Endodermal cell (in vitro differentiated cells): ENCODE data around the gene PACS1. TPM values are rescaled to one million over a fixed set of nuclear protein-coding genes. Genes with fewer than 3 reads are reported as not detected.

ENCODE experiments used
- DNase-seq: peaks from one replicate; pipeline ENCODE4 v3.0.0-alpha.2; 2017
- H3K27ac ChIP-seq: 2 replicates; pipeline ENCODE4 v1.5.1; 2013; ENCODE audit warnings: mild to moderate bottlenecking, low read depth, low read length, moderate library complexity
- H3K27me3 ChIP-seq: 2 replicates; pipeline ENCODE4 v1.6.1; 2013; ENCODE audit warnings: mild to moderate bottlenecking, low read length, moderate library complexity; ENCODE audit not compliant: insufficient read depth, control insufficient read depth, poor library complexity, severe bottlenecking
- H3K36me3 ChIP-seq: 2 replicates; pipeline ENCODE4 v1.7.0; 2013; ENCODE audit warnings: mild to moderate bottlenecking, low read length, moderate library complexity; ENCODE audit not compliant: control insufficient read depth, insufficient read depth
- H3K4me1 ChIP-seq: one replicate; pipeline ENCODE4 v1.7.0; 2013; ENCODE audit warnings: low read length; ENCODE audit not compliant: control insufficient read depth, insufficient read depth
- H3K4me3 ChIP-seq: 2 replicates; pipeline ENCODE4 v1.5.1; 2013; ENCODE audit warnings: mild to moderate bottlenecking, low read length, moderate library complexity
- H3K9ac ChIP-seq: 2 replicates; pipeline ENCODE4 v1.6.1; 2013; ENCODE audit warnings: mild to moderate bottlenecking, low read length, moderate library complexity; ENCODE audit not compliant: poor library complexity, severe bottlenecking; ENCODE audit errors: extremely low read depth
- H3K9me3 ChIP-seq: 2 replicates; pipeline ENCODE4 v1.6.1; 2013; ENCODE audit warnings: mild to moderate bottlenecking, low read length, moderate library complexity; ENCODE audit not compliant: control insufficient read depth
- H3K27ac Mint-ChIP-seq: 2 replicates; pipeline ENCODE4 v1.8.0; 2020; ENCODE audit warnings: mixed read lengths
- H3K27me3 Mint-ChIP-seq: 2 replicates; pipeline ENCODE4 v1.8.0; 2021; ENCODE audit warnings: mild to moderate bottlenecking, mixed read lengths; ENCODE audit not compliant: insufficient read depth
- H3K36me3 Mint-ChIP-seq: 2 replicates; pipeline ENCODE4 v1.8.0; 2020; ENCODE audit warnings: low read depth, mixed read lengths
- H3K4me1 Mint-ChIP-seq: 2 replicates; pipeline ENCODE4 v1.8.0; 2020; ENCODE audit warnings: mixed read lengths
- H3K4me3 Mint-ChIP-seq: 2 replicates; pipeline ENCODE4 v1.8.0; 2020; ENCODE audit warnings: mild to moderate bottlenecking, moderate library complexity, mixed read lengths
- H3K9me3 Mint-ChIP-seq: 2 replicates; pipeline ENCODE4 v1.8.0; 2020; ENCODE audit warnings: mild to moderate bottlenecking, mixed read lengths
- WGBS, 2 experiments: methylation state at CpG; one replicate each; pipeline versions ENCODE4 v1.1.5 to v1.1.7; 2013; ENCODE audit warnings: missing lambda C conversion rate in 2 of 2, mixed read lengths in 1 of 2; ENCODE audit not compliant: insufficient coverage in 1 of 2, insufficient read length in 1 of 2; 5-methylcytosine and 5-hydroxymethylcytosine counted together
- total RNA-seq, 2 donors: library from RNA; stranded (reverse); fragmentation: NEBNext Ultra II Directional in 1 of 2; extraction: Animal tissue kit (Norgen Biotek cat#: 25700) in 1 of 2; gene quantifications; 2 replicates in 1 of 2; 3 replicates in 1 of 2; pipeline ENCODE4 v1.2.1, GENCODE V29; 2021
- TF ChIP-seq, protein P1 (sequence below): fragments of 200-600 bp; sonication (generic); conservative IDR thresholded peaks from 2 replicates; pipeline ENCODE4 v1.5.0; 2021; ENCODE audit warnings: antibody characterized with exemption, mild to moderate bottlenecking

The PACS1 gene
- total RNA-seq, 2 donors from 2014 or later = 67.0 to 67.1 TPM

DNA sequence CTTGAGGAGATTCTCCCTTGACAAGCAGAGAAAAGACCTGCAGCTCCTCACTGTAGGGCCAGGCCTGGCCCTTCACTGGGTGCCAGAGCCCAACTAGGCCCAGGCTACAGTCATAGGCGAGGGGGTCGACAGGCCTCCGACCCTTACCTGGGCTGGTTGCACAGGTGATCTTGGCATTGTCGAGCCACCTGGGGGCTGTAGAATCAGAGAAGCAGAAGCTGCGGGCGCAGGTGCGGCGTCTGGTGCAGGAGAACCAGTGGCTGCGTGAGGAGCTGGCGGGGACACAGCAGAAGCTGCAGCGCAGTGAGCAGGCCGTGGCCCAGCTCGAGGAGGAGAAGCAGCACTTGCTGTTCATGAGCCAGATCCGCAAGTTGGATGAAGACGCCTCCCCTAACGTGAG lies 191.5 kb downstream of the PACS1 start:
- Histone ChIP-seq H3K36me3 (peaks cover 51% of the 10 kb centered on the region), H3K9me3 (no peaks in the 10 kb centered on the region), H3K4me1 (no peaks in the 10 kb centered on the region), H3K27me3 (no peaks in the 10 kb centered on the region), H3K4me3 (no peak overlapping the region), H3K9ac (no peak overlapping the region), H3K27ac (no peak overlapping the region)
- TF ChIP-seq, protein P1, sequence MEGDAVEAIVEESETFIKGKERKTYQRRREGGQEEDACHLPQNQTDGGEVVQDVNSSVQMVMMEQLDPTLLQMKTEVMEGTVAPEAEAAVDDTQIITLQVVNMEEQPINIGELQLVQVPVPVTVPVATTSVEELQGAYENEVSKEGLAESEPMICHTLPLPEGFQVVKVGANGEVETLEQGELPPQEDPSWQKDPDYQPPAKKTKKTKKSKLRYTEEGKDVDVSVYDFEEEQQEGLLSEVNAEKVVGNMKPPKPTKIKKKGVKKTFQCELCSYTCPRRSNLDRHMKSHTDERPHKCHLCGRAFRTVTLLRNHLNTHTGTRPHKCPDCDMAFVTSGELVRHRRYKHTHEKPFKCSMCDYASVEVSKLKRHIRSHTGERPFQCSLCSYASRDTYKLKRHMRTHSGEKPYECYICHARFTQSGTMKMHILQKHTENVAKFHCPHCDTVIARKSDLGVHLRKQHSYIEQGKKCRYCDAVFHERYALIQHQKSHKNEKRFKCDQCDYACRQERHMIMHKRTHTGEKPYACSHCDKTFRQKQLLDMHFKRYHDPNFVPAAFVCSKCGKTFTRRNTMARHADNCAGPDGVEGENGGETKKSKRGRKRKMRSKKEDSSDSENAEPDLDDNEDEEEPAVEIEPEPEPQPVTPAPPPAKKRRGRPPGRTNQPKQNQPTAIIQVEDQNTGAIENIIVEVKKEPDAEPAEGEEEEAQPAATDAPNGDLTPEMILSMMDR = no peak
- DNase-seq = no peak
- H3K9me3 Mint-ChIP-seq = no peaks in the 10 kb centered on the region
- no peak overlapping the region for H3K27ac Mint-ChIP-seq
- H3K27me3 Mint-ChIP-seq = no peaks in the 10 kb centered on the region
- peaks cover 43% of the 10 kb centered on the region for H3K36me3 Mint-ChIP-seq
- H3K4me1 Mint-ChIP-seq = peaks cover 2% of the 10 kb centered on the region
- 94 to 98% methylated on average over 13 to 16 of the region's 16 CpGs for WGBS, 2 experiments
- no peak overlapping the region for H3K4me3 Mint-ChIP-seq

GRCh38 chr11:66262191-66262590 lies 192.1 kb downstream of the PACS1 start:
- no peak overlapping the region for H3K27ac Mint-ChIP-seq
- H3K9me3 Mint-ChIP-seq = no peaks in the 10 kb centered on the region
- 92 to 95% methylated on average over 3 to 5 of the region's 5 CpGs for WGBS, 2 experiments
- TF ChIP-seq, protein P1 = no peak
- H3K27me3 Mint-ChIP-seq = no peaks in the 10 kb centered on the region
- DNase-seq = no peak
- H3K9me3 ChIP-seq = no peaks in the 10 kb centered on the region
- no peaks in the 10 kb centered on the region for H3K27me3 ChIP-seq
- H3K4me1 ChIP-seq = no peaks in the 10 kb centered on the region
- peaks cover 47% of the 10 kb centered on the region for H3K36me3 Mint-ChIP-seq
- no peak overlapping the region for H3K27ac ChIP-seq
- no peak overlapping the region for H3K9ac ChIP-seq
- H3K4me3 ChIP-seq = no peak overlapping the region
- H3K4me1 Mint-ChIP-seq = peaks cover 4% of the 10 kb centered on the region
- H3K36me3 ChIP-seq = peaks cover 54% of the 10 kb centered on the region
- H3K4me3 Mint-ChIP-seq = no peak overlapping the region

DNA sequence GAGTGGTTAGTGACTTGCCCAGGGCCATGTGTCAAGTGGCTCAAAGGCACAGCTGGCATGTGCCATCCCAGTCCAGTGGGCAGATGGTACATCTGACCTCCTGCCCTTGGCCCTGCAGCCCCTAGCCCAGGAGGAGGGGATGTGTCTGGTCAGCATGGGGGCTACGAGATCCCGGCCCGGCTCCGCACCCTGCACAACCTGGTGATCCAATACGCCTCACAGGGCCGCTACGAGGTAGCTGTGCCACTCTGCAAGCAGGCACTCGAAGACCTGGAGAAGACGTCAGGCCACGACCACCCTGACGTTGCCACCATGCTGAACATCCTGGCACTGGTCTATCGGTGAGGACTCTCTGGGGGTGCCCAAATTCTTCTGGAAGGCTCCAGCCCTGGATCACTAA lies 192.6 kb downstream of the PACS1 start:
- 96 to 99% methylated on average over 8 to 12 of the region's 12 CpGs for WGBS, 2 experiments
- Histone ChIP-seq H3K27me3 (no peaks in the 10 kb centered on the region), H3K27ac (no peak overlapping the region), H3K9ac (no peak overlapping the region), H3K4me1 (no peaks in the 10 kb centered on the region), H3K9me3 (no peaks in the 10 kb centered on the region), H3K4me3 (no peak overlapping the region), H3K36me3 (peaks cover 54% of the 10 kb centered on the region)
- no peak for DNase-seq
- no peaks in the 10 kb centered on the region for H3K9me3 Mint-ChIP-seq
- peaks cover 47% of the 10 kb centered on the region for H3K36me3 Mint-ChIP-seq
- peaks cover 5% of the 10 kb centered on the region for H3K4me1 Mint-ChIP-seq
- H3K4me3 Mint-ChIP-seq = no peak overlapping the region
- H3K27me3 Mint-ChIP-seq = no peaks in the 10 kb centered on the region
- TF ChIP-seq, protein P1 = no peak
- no peak overlapping the region for H3K27ac Mint-ChIP-seq
